H1 (cell line): ENCODE results near the gene PRKAR2B.

Source experiments
- BRCA1 ChIP-seq: IDR thresholded peaks from 2 replicates; pipeline ENCODE4 v1.6.1; 2012; ENCODE audit warnings: low read depth, low read length, improper control_type of control experiment
- EZH2 ChIP-seq: fragments of 200-600 bp; sonication (generic); IDR thresholded peaks from 2 replicates; pipeline ENCODE4 v1.7.1; 2012; ENCODE audit warnings: low read depth, mild to moderate bottlenecking, moderate library complexity, low read length, inconsistent platforms; ENCODE audit not compliant: severe bottlenecking
- GTF2F1 ChIP-seq: IDR thresholded peaks from 2 replicates; pipeline ENCODE4 v1.6.1; 2012; ENCODE audit warnings: low read depth, low read length, improper control_type of control experiment, borderline replicate concordance
- POLR2AphosphoS5 ChIP-seq: IDR thresholded peaks from 2 replicates; pipeline ENCODE4 v1.6.1; 2011; ENCODE audit warnings: low read depth, low read length
- RAD21 ChIP-seq, 2 experiments: IDR thresholded peaks in 1 of 2; conservative IDR thresholded peaks in 1 of 2; 2 replicates each; pipeline ENCODE4 v1.6.1; 2011; ENCODE audit warnings: low read depth in 2 of 2, low read length in 2 of 2, improper control_type of control experiment in 1 of 2, inconsistent platforms in 1 of 2, mild to moderate bottlenecking in 1 of 2, moderate library complexity in 1 of 2
- RBBP5 ChIP-seq: IDR thresholded peaks from 2 replicates; pipeline ENCODE4 v1.7.1; 2012; ENCODE audit warnings: low read depth, mild to moderate bottlenecking, inconsistent platforms, low read length, moderate library complexity, borderline replicate concordance
- TF ChIP-seq, protein P1 (sequence below), 3 experiments: IDR thresholded peaks; 1 replicate in 2 of 3; 2 replicates in 1 of 3; pipeline versions ENCODE4 v1.5.1 to v1.6.1; 2011; ENCODE audit warnings: low read length in 3 of 3, mild to moderate bottlenecking in 3 of 3, inconsistent platforms in 2 of 3, low read depth in 1 of 3, moderate library complexity in 1 of 3; ENCODE audit not compliant: insufficient read depth in 1 of 3; ENCODE audit errors: control extremely low read depth in 1 of 3
- TF ChIP-seq, protein P2 (sequence below): IDR thresholded peaks from 2 replicates; pipeline ENCODE4 v1.6.1; 2011; ENCODE audit warnings: low read depth, mild to moderate bottlenecking, low read length; ENCODE audit not compliant: insufficient read depth
- TF ChIP-seq, protein P3 (sequence below): IDR thresholded peaks from 2 replicates; pipeline ENCODE4 v1.6.1; 2012; ENCODE audit warnings: inconsistent platforms

DNA sequence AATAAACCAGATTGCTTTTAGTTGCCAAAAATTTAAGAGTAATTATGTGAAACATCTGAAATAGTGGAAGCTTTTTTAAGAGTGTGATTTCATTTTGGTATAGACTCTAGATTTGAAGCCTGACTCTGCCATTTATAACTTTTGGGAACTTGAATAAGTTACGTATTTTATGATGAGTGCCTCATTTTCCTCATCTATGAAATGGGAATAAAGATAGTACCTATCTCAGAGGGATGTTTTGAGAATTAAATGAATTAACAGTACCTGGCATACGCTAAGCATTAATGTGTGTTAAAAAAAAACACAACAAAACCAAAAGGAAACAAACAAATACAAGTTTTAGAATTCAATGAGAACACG, 12.9 kb downstream of the PRKAR2B start:
- TF ChIP-seq POLR2AphosphoS5 (no peak), RAD21 (IDR thresholded peaks at IDR 0.05 in 1 of 2, conservative IDR thresholded peaks at IDR 0.05 in 1 of 2; ENCODE audit: low read depth in 2 of 2, low read length in 2 of 2) (no peak), BRCA1 (no peak), RBBP5 (no peak), EZH2 (no peak), GTF2F1 (no peak)
- TF ChIP-seq, protein P1, sequence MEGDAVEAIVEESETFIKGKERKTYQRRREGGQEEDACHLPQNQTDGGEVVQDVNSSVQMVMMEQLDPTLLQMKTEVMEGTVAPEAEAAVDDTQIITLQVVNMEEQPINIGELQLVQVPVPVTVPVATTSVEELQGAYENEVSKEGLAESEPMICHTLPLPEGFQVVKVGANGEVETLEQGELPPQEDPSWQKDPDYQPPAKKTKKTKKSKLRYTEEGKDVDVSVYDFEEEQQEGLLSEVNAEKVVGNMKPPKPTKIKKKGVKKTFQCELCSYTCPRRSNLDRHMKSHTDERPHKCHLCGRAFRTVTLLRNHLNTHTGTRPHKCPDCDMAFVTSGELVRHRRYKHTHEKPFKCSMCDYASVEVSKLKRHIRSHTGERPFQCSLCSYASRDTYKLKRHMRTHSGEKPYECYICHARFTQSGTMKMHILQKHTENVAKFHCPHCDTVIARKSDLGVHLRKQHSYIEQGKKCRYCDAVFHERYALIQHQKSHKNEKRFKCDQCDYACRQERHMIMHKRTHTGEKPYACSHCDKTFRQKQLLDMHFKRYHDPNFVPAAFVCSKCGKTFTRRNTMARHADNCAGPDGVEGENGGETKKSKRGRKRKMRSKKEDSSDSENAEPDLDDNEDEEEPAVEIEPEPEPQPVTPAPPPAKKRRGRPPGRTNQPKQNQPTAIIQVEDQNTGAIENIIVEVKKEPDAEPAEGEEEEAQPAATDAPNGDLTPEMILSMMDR (IDR thresholded peaks at IDR 0.05; ENCODE audit: control extremely low read depth in 1 of 3, insufficient read depth in 1 of 3, low read depth in 1 of 3, low read length in 3 of 3): no peak
- TF ChIP-seq, protein P2, sequence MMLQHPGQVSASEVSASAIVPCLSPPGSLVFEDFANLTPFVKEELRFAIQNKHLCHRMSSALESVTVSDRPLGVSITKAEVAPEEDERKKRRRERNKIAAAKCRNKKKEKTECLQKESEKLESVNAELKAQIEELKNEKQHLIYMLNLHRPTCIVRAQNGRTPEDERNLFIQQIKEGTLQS: no peak
- TF ChIP-seq, protein P3, sequence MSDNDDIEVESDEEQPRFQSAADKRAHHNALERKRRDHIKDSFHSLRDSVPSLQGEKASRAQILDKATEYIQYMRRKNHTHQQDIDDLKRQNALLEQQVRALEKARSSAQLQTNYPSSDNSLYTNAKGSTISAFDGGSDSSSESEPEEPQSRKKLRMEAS: no peak
